ENCODE measurements around the gene CYREN. TPM values are rescaled to one million over a fixed set of nuclear protein-coding genes. Genes with fewer than 3 reads are reported as not detected.

Gene CYREN
- polyA plus RNA-seq, 1 donor (not counting 4 experiments of a cell fraction or from before 2014, with no cell fraction given): 41.7 TPM

DNA sequence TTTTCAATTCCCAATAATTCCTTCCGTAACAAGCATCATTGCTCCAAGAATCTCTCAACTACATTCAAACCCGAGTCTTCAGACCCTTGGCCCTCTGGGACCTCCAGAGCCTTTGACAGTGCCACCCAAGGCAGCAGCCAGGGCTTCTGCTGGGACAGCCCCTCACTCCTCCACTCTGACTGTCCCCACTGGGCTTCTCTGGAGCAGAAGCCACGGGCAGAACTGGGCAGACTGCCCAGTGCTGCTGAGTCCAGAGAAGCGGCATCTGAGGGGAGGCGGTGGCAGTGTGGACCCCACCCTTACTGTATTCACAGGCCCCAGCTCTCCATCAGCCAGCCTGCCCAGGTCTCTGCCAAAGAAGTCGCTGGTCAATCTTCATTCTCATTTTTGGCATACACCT is 8.8 kb downstream of the CYREN start:
- Histone ChIP-seq H2AFZ (ENCODE audit: control insufficient read depth, low read length) (no peak overlapping the region), H3K27me3 (ENCODE audit: control insufficient read depth, extremely low read depth, insufficient read depth, low read length) (no peaks in the 10 kb centered on the region), H3K27ac (ENCODE audit: control insufficient read depth, insufficient read depth, low read length) (no peak overlapping the region), H3K4me1 (ENCODE audit: control insufficient read depth, extremely low read depth, insufficient read depth, low read length) (peaks cover 7% of the 10 kb centered on the region), H3K4me2 (ENCODE audit: control insufficient read depth, extremely low read depth, insufficient read depth, low read depth, low read length) (no peak overlapping the region), H3K79me2 (ENCODE audit: control insufficient read depth, insufficient read depth, low read length) (no peaks in the 10 kb centered on the region), H3K9ac (ENCODE audit: control insufficient read depth, extremely low read depth, insufficient read depth, low read length) (no peak overlapping the region), H3K36me3 (ENCODE audit: control insufficient read depth in 2 of 2, extremely low read depth in 1 of 2, insufficient read depth in 2 of 2, low read length in 2 of 2) (peaks cover 12 to 16% of the 10 kb centered on the region in 2 experiments), H3K9me1 (ENCODE audit: control insufficient read depth, extremely low read depth, insufficient read depth, low read length) (peaks cover 2% of the 10 kb centered on the region), H3K4me3 (ENCODE audit: control insufficient read depth in 2 of 3, extremely low read depth in 1 of 3, insufficient read depth in 2 of 3, low read depth in 1 of 3, low read length in 3 of 3) (no peak overlapping the region), H4K20me1 (ENCODE audit: control insufficient read depth, extremely low read depth, insufficient read depth, low read length) (no peaks in the 10 kb centered on the region), H3K9me3 (ENCODE audit: control insufficient read depth, low read depth, low read length) (no peaks in the 10 kb centered on the region)
- TF ChIP-seq, protein P1, sequence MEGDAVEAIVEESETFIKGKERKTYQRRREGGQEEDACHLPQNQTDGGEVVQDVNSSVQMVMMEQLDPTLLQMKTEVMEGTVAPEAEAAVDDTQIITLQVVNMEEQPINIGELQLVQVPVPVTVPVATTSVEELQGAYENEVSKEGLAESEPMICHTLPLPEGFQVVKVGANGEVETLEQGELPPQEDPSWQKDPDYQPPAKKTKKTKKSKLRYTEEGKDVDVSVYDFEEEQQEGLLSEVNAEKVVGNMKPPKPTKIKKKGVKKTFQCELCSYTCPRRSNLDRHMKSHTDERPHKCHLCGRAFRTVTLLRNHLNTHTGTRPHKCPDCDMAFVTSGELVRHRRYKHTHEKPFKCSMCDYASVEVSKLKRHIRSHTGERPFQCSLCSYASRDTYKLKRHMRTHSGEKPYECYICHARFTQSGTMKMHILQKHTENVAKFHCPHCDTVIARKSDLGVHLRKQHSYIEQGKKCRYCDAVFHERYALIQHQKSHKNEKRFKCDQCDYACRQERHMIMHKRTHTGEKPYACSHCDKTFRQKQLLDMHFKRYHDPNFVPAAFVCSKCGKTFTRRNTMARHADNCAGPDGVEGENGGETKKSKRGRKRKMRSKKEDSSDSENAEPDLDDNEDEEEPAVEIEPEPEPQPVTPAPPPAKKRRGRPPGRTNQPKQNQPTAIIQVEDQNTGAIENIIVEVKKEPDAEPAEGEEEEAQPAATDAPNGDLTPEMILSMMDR (optimal IDR thresholded peaks at IDR 0.05 in 1 of 3, IDR thresholded peaks at IDR 0.05 in 1 of 3, conservative IDR thresholded peaks at IDR 0.05 in 1 of 3; ENCODE audit: extremely low read depth in 1 of 3, insufficient read depth in 2 of 3, low read length in 3 of 3): no peak
- no peak for TF ChIP-seq EZH2 (IDR thresholded peaks at IDR 0.05; ENCODE audit: low read length)
- dilution Hi-C loops (cut with MboI; ENCODE audit: extremely low pct_ligation_motif_present, low sequenced_read_pairs): loop anchor here (25.0 kb wide), 1 partner anchor 174 kb away; the partner anchor contains the start of gene AGBL3
- DNase-seq (ENCODE audit: low read depth, low spot score): no peak
- no peak for FAIRE-seq

DNA sequence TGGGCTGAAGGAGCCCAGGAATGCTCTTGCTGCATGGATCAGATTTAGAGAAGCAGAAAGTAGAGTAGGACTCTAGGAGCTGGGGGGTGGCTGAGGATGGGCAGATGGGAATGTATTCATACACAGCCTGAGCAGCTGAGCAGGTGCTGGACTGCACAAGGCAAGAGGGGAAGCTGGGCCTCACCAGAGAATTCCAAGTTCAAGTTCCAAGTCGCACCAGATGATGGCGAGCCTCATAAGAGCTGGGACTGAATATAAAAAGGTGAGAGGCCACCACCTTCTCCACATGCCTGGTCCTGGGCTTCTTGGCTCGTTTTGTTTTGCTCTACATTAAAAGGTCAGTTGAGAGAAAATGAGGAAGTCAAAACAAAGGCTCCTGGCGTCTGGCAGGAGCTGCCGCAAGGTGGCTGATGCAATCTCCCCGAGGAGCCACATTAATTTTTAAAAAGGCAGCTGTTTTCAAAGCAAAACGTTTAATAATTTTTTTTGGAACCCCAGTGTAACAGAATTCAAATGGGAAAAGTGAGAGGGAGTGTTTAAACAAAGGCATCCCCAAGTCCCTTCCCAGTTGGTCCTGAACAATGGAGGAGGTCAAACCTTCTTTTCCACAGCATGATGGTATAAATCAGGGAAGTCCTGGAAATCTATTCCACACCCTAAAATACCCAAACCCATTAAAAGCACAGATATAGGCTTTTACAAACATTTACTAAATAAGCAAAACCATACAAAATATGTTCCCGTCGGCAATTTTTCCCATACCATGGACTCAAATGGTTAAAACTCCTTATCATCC is 9.5 kb downstream of the CYREN start:
- Histone ChIP-seq H4K20me1 (ENCODE audit: control insufficient read depth, extremely low read depth, insufficient read depth, low read length) (no peaks in the 10 kb centered on the region), H3K9me1 (ENCODE audit: control insufficient read depth, extremely low read depth, insufficient read depth, low read length) (peaks cover 2% of the 10 kb centered on the region), H2AFZ (ENCODE audit: control insufficient read depth, low read length) (no peak overlapping the region), H3K4me3 (ENCODE audit: control insufficient read depth in 2 of 3, extremely low read depth in 1 of 3, insufficient read depth in 2 of 3, low read depth in 1 of 3, low read length in 3 of 3) (no peak overlapping the region), H3K27ac (ENCODE audit: control insufficient read depth, insufficient read depth, low read length) (no peak overlapping the region), H3K79me2 (ENCODE audit: control insufficient read depth, insufficient read depth, low read length) (no peaks in the 10 kb centered on the region), H3K4me2 (ENCODE audit: control insufficient read depth, extremely low read depth, insufficient read depth, low read depth, low read length) (no peak overlapping the region), H3K9ac (ENCODE audit: control insufficient read depth, extremely low read depth, insufficient read depth, low read length) (no peak overlapping the region), H3K4me1 (ENCODE audit: control insufficient read depth, extremely low read depth, insufficient read depth, low read length) (peaks cover 7% of the 10 kb centered on the region), H3K36me3 (ENCODE audit: control insufficient read depth in 2 of 2, extremely low read depth in 1 of 2, insufficient read depth in 2 of 2, low read length in 2 of 2) (peaks cover 7 to 11% of the 10 kb centered on the region in 2 experiments), H3K9me3 (ENCODE audit: control insufficient read depth, low read depth, low read length) (no peaks in the 10 kb centered on the region), H3K27me3 (ENCODE audit: control insufficient read depth, extremely low read depth, insufficient read depth, low read length) (no peaks in the 10 kb centered on the region)
- no peak for DNase-seq (ENCODE audit: low read depth, low spot score)
- dilution Hi-C loops (cut with MboI; ENCODE audit: extremely low pct_ligation_motif_present, low sequenced_read_pairs): loop anchor here (25.0 kb wide), 1 partner anchor 174 kb away; the partner anchor contains the start of gene AGBL3
- no peak for TF ChIP-seq EZH2 (IDR thresholded peaks at IDR 0.05; ENCODE audit: low read length)
- TF ChIP-seq, protein P1 (optimal IDR thresholded peaks at IDR 0.05 in 1 of 3, IDR thresholded peaks at IDR 0.05 in 1 of 3, conservative IDR thresholded peaks at IDR 0.05 in 1 of 3; ENCODE audit: extremely low read depth in 1 of 3, insufficient read depth in 2 of 3, low read length in 3 of 3): no peak
- FAIRE-seq: no peak
